SKM-1 treated with dmso at 0.1 percent for 144 hours (cell line): ENCODE data around the gene FNBP1.

ENCODE experiments used
- DNase-seq: peaks from one replicate; lab custom pipeline; 2025; ENCODE audit not compliant: unreplicated experiment; lab: John Stamatoyannopoulos, UW

FNBP1 gene

DNA sequence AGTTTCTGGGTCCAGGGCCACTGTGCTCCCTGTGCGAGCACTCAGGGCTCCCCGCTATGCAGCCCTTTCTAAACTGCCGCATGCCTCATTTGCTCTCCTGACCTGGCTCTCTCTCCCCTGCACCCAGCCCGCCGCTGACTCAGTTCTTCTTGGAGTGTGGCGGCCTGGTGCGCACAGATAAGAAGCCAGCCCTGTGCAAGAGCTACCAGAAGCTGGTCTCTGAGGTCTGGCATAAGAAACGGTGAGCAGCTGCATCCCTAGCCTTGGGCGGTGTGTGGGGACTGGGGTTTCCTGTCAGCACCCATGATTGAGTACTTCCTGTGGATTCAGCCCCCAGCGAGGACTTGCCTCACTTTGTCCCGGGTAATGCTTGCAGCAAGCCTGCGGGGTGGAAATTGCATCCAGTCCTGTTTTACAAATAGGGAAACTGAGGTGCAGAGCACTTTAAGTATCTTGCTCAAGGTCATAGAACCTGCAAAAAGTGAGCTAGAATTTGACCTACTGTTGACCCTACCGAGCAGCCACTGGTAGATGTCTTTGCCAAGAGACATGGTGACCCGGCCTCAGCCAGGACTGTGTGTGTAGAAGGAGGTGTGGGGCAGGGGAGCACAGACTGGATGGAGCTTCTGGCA lies 179.8 kb downstream of the FNBP1 start:
- DNase-seq = peak; percentile 97

DNA sequence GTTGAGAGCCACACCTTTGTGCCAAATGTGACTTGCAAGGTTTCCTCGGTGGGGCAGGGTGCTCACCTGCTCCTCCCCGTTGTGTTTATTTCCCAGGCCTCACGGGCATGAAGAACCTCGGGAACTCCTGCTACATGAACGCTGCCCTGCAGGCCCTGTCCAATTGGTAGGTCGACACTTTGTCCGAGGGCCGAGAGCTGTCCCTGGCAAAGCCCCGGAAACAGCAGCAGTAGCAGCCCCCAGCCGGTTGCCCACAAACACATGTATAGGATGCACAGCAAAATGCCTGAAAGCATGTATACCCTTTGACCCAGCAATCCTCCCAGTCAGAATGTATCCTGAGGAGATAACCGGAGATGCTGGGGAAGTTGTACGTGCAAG lies 181.6 kb downstream of the FNBP1 start:
- DNase-seq = no peak

DNA sequence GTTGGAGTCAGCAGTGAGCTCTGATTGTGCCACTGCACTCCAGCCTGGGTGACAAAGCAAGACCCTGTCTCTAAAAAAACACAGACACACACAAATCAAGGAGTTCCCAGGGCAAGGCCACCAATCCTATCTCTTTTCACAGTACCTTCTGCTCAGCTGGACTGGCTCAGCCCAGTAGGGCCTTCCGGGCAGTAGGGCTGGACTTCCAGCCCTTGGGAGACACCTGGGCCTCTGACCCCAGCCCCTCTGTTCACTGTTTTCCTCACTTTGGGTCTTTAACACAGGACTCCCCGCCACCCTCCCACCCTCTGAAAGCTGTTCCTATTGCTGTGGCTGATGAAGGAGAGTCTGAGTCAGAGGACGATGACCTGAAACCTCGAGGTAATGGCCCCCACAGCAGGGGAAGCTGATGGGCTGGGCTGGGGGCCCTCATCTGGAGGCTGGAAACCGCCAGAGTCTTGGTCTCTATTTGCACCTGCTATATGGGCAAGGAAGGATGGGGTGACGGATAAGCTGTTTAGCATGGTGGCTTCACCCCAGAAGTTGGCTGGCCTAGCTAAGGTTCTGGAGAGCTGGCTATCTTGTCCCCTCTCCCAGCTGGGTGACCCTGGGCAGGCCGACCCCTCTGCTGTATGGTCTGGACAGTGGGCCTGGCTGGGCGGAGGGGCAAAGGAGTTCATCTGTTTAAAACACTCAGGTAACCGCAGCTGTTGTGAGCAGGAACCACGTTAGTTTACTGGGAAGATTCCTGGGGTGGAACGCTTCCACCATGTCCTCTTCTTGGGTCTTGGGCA lies 182.1 kb downstream of the FNBP1 start:
- no peak for DNase-seq

DNA sequence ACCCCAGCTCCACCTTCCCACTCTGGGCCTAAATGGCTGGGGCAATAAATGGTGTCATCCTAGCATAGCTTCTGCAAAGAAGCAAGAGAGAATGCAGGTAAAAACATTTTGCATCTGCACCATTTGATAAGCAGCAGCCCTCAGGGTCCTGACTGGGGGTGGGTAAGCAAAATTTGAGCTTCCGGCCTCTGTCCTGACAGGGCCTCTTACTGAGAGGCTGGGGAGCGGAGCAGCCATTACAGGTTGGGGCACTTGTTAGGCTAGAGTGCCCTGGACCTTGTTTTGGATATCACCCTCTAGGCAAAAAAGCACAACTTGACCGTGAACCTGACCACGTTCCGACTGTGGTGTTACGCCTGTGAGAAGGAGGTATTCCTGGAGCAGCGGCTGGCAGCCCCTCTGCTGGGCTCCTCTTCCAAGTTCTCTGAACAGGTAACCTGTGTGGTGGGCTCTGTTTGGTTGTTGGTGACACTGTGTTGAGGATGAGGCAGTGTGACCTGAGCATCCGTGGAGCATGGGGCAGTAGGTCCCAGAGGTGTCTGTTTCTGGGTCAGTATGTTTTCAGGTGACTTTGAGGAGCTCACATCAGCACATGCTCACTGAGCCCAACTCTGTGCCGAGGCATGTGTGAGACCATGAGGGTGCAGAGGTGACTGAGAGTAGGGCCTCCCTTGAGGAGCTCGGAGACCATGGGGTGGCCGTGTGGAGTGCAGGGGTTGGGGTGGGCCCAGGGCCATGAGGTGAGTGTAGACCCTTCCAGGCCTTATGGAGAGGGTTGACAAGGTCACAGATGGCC lies 184.6 kb downstream of the FNBP1 start:
- DNase-seq = no peak

- no peak for DNase-seq
Measured at GRCh38 chr9:129857207-129857606, 185.8 kb downstream of the FNBP1 start.

GRCh38 chr9:129854588-129855110 lies 188.3 kb downstream of the FNBP1 start:
- no peak for DNase-seq

DNA sequence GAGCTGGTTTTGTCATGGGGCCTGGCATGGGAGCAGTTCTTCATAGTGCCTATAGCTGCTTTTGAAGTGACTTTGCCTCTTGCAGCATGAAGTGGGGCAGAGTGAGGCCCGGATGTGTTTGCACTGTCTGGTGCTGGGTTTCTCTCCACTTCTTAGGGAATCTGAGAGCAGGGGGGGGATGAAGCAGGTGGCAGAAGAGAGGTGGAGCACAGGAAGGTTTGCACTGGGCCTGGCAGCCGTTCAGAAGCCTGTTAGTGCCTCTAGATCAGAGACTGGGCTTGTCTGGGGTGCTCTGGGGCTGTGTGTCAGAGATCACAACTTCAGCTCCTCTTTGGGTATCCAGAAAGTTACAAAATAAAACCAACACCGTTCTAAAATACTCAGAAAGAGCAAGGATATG lies 189.4 kb downstream of the FNBP1 start:
- no peak for DNase-seq

DNA sequence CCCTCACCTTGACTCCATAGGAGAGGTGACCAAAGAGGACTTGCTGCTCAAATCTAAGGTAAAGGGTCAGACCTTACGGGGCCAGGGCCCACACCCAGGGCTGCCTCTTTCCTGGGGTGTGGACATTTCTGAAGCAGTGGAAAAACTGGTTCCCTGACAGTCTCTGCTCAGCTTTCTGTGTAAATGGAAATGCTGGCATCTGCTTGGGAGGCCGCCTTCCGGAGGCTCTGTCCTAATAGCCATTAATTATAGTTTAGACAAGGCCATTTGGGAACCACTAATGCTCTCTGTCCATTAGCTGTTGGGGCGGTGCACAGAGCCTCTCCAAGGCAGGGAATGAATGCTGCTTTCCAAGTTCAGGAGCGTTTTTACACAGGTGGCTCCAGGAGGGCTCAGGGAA lies 190.4 kb downstream of the FNBP1 start:
- no peak for DNase-seq

DNA sequence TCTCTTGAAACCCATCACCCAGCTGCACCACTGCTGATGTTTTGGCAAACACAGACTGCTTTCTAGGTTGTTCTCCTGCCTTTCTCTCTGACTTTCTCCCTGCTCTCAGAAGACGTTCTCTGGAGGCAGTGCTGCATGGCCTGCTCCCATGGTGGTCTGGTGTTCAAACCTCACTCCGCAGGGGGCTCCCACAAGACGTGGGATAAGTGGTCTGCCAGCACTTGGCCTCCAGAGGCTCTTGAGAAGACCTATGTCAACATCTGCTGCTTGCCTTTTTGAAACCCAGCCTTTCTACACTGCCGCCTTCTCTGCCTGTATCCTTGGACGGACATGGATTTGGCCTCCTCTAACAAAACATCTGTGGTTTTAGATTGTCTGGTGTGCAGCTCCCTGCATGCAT lies 191.2 kb downstream of the FNBP1 start:
- no peak for DNase-seq

GRCh38 chr9:129850821-129851550 lies 192.0 kb downstream of the FNBP1 start:
- no peak for DNase-seq

DNA sequence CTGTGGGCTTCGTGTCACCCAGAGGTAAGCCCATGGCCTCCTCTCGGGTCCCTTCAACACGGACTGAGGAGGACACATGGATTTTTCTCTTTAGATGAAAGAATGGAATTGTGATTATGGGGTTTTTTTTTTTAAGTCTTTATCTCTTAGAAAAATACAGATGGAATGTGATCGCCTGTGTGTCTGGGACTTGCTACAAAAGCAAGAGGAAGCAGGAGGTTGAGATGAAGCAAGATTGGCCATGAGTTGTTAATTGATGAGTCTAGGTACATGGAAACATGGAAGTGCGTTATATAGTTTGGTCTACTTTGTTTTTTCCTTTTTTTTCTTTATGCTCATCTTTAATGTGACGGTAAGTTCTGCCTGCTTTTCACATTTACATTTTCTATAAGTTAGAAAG lies 193.1 kb downstream of the FNBP1 start:
- DNase-seq = no peak

DNA sequence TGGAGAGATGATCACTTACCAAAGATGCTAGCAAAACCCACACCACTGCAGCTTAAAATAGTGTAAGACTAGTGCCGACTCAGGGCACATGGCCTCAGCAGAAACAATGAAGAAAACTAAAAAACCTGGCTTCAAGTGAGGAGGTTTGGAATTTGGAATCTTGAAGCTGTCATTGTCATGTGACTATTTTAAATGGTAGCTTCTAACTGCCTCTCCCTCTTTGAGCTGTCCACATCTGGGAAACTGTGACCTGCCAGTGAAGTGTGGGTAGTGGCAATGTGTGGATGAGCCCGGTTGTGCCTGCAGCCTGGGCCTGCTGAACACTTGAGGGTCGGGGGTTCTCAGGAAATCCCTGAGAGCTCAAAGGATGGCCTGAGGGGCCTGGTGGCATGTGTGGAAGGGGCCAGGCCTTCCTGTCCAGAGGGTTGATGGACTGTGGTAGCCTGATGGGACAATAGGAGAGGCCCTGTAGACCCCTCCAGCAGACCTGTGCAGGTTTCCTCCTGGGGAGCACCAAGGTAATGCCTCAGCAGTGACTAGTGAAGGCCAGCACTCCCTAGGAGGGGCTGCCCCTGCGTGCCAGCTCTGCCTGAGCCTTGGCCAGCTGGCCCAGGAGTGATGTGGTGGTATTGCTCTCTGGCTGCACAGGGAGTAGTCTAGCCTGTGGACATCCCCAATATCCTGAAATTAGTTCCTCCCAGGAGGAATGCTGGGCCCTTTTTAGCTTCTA lies 194.1 kb downstream of the FNBP1 start:
- DNase-seq = no peak

DNA sequence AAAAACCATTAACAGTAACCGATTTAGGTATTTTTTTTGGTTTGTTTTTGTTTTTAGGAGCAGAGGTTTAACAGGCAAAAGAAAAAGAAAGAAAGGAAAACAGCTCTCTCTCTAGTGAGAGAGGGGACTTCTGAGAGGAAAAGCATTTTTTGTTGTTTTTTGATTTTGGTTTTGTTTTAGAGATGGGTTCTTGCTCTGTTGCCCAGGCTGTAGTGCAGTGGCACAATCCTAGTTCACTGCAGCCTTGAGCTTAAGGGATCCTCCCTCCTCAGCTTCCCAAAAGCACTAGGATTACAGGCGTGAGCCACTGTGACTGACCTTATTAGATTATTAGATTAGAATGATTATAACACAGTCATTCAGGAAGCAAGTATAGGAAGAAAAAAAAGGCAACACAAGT lies 197.6 kb downstream of the FNBP1 start:
- DNase-seq = no peak

- no peak for DNase-seq
Measured at GRCh38 chr9:129841071-129841470, 201.9 kb downstream of the FNBP1 start.

- no peak for DNase-seq
Measured at GRCh38 chr9:129840034-129840433, 203.0 kb downstream of the FNBP1 start.

DNA sequence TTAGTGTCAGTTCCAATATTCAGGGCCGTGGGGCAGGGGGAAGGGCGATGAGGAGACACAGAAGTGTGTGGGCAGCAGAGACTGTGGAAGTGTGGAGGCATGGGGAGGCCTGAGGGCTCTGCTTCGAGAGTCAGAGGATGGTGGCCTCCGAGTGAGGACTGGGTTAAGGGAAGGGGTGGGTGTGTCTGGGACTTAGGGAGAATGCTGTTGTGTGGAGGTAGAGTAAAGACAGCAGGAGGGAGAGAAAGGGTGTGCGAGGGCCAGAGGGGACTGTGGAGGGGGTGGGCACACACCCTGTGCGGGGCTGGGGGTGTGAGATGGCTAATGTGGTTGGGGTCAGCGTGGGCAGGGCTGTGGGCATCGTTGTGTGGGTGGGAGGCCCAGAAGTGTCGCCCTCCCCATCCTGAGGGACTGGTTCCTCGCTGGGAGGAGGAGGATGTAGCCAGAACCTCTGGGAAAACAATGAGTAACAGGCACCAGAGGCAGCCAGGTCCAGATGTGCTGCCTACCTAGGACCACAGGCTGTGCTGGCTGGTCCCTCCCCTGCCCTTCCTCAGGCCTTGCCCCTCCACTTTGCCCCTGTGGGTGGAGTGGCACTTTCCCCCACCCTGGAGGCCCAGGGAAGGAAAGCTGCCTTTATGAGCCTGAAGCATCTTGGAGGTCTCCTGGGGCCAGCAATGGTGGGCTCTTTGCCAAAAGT lies 203.5 kb downstream of the FNBP1 start:
- no peak for DNase-seq

- no peak for DNase-seq
Measured at GRCh38 chr9:129838707-129839259, 204.2 kb downstream of the FNBP1 start.
